NCI-H82 treated with DMSO at 0.1 percent for 48 hours (cell line): Measurements from ENCODE around the gene MRPL49.

Experiments used
- DNase-seq: peaks from one replicate; lab custom pipeline; 2025; ENCODE audit not compliant: unreplicated experiment; lab: John Stamatoyannopoulos, UW

Gene MRPL49

GRCh38 chr11:65121865-65122696 lies at the start of gene MRPL49, which contains the start of gene FAU:
Gene MRPL49, plus strand, starts transcription at chr11:65122321. Its CDS starts 26 bp downstream, at chr11:65122347.
Gene FAU, minus strand, starts transcription at chr11:65122134. Its CDS starts 321 bp downstream, at chr11:65121813.
- peak; percentile 83 for DNase-seq

- DNase-seq = no peak
These were observed 49.5 kb upstream of the MRPL49 start for GRCh38 chr11:65072631-65072966.

- peak; percentile 6 for DNase-seq
These were observed 44.7 kb upstream of the MRPL49 start for GRCh38 chr11:65077451-65077850.

GRCh38 chr11:65078151-65078550 lies 44.0 kb upstream of the MRPL49 start:
- DNase-seq = peak; percentile 5

- DNase-seq = no peak
These were observed 43.3 kb upstream of the MRPL49 start for GRCh38 chr11:65078786-65079342.

GRCh38 chr11:65083134-65083833 lies 38.8 kb upstream of the MRPL49 start:
- DNase-seq = no peak

GRCh38 chr11:65083834-65084597 lies 38.1 kb upstream of the MRPL49 start, which contains the start of the genes CDCA5 and ZFPL1:
Gene CDCA5, minus strand, starts transcription at chr11:65084040. Its CDS starts 62 bp downstream, at chr11:65083978.
Gene ZFPL1, plus strand, starts transcription at chr11:65084222. Its CDS starts 477 bp downstream, at chr11:65084699.
- DNase-seq = peak; percentile 69

- DNase-seq = no peak
These were observed 37.3 kb upstream of the MRPL49 start for GRCh38 chr11:65084598-65085375.

- no peak for DNase-seq
These were observed 36.7 kb upstream of the MRPL49 start for GRCh38 chr11:65085446-65085845.

- no peak for DNase-seq
These were observed 35.3 kb upstream of the MRPL49 start for GRCh38 chr11:65086809-65087208.

- DNase-seq = no peak
These were observed 34.9 kb upstream of the MRPL49 start for GRCh38 chr11:65087216-65087615.

GRCh38 chr11:65087827-65088226 lies 34.3 kb upstream of the MRPL49 start:
- DNase-seq = no peak

GRCh38 chr11:65089621-65090020 lies 32.5 kb upstream of the MRPL49 start:
- no peak for DNase-seq

- no peak for DNase-seq
These were observed 31.5 kb upstream of the MRPL49 start for GRCh38 chr11:65090628-65091027.

- no peak for DNase-seq
These were observed 26.7 kb upstream of the MRPL49 start for GRCh38 chr11:65095427-65095826.

GRCh38 chr11:65095974-65096806 lies 25.9 kb upstream of the MRPL49 start, which contains the start of gene VPS51:
Gene VPS51, plus strand, starts transcription at chr11:65096214. Its CDS starts 37 bp downstream, at chr11:65096251.
- peak; percentile 64 for DNase-seq

- DNase-seq = no peak
These were observed 25.2 kb upstream of the MRPL49 start for GRCh38 chr11:65096926-65097325.

GRCh38 chr11:65100674-65101350 lies 21.3 kb upstream of the MRPL49 start:
- DNase-seq = no peak
